Adrenal gland (tissue), 12 donors: Measurements from ENCODE around the gene TGFBR1. TPM values are rescaled to one million over a fixed set of nuclear protein-coding genes. Genes with fewer than 3 reads are reported as not detected.

Experiments used
- DNase-seq, 7 donors: peaks; one replicate each; pipeline ENCODE4 v3.0.0-alpha.2; 2019 to 2020
- H3K27ac ChIP-seq, 5 donors: fragments of 200-600 bp; sonication (generic) in 4 of 5; 1 replicate in 3 of 5; 2 replicates in 2 of 5; pipeline versions ENCODE4 v1.5.1 to v1.8.0; 2016 to 2020; ENCODE audit warnings: mild to moderate bottlenecking in 1 of 5
- H3K27me3 ChIP-seq: fragments of 200-600 bp; 2 replicates; pipeline ENCODE4 v1.8.0; 2021
- H3K36me3 ChIP-seq, 2 donors: fragments of 200-600 bp; replicated peaks in 1 of 2; 1 replicate in 1 of 2; 2 replicates in 1 of 2; pipeline versions ENCODE4 v1.5.1 to v1.8.0; 2018 to 2022
- H3K4me1 ChIP-seq, 2 donors: fragments of 200-600 bp; replicated peaks in 1 of 2; 1 replicate in 1 of 2; 2 replicates in 1 of 2; pipeline versions ENCODE4 v1.5.1 to v1.8.0; 2018 to 2021
- H3K4me3 ChIP-seq, 4 donors: fragments of 200-600 bp; sonication (generic) in 3 of 4; one replicate each; pipeline ENCODE4 v1.5.1; 2016 to 2018
- H3K9me3 ChIP-seq, 3 donors: fragments of 200-600 bp; sonication (generic) in 1 of 3; replicated peaks in 1 of 3; 1 replicate in 2 of 3; 2 replicates in 1 of 3; pipeline versions ENCODE4 v1.5.1 to v1.8.0; 2016 to 2021
- CTCF ChIP-seq, 6 experiments: fragments of 450-650 bp in 4 of 6; fragments of 200-600 bp in 2 of 6; sonication (generic) in 1 of 6; IDR thresholded peaks; 1 replicate in 5 of 6; 2 replicates in 1 of 6; pipeline versions ENCODE4 v1.5.1 to v1.8.0; 2016 to 2021; ENCODE audit warnings: antibody characterized with exemption in 6 of 6, mild to moderate bottlenecking in 2 of 6, moderate library complexity in 1 of 6
- POLR2A ChIP-seq, 2 donors: fragments of 450-650 bp; IDR thresholded peaks; one replicate each; pipeline ENCODE4 v1.6.1; 2017; ENCODE audit warnings: antibody characterized with exemption in 2 of 2, mild to moderate bottlenecking in 2 of 2, moderate library complexity in 1 of 2
- WGBS, 4 donors: extraction: QIAGEN DNeasy Blood & Tissue Kit in 2 of 4; methylation state at CpG; one replicate each; pipeline versions ENCODE4 v1.1.5 to v1.1.7; 2013 to 2017; 5-methylcytosine and 5-hydroxymethylcytosine counted together
- intact Hi-C, 2 donors: fragments of 100-400 bp; cut with DNase I; formaldehyde crosslinking; loops; one replicate each; pipeline versions ENCODE4 v1.14.1 to v1.15.0; 2022 to 2023
- polyA plus RNA-seq, 3 donors: library from polyadenylated mRNA; stranded (reverse); fragments of 200-250 nt in 2 of 3; fragments of 350-450 nt in 1 of 3; fragmentation: Illumina TruSeq in 1 of 3; extraction: RNeasy Lipid Tissue Mini Kit (QIAGEN cat#74804) in 1 of 3; gene quantifications; one replicate each; pipeline ENCODE4 v1.2.3, GENCODE V29; 2013 to 2014
- total RNA-seq, 9 donors: library from RNA; depleted of rRNA in 4 of 9; stranded (reverse); fragments of >200 nt in 4 of 9; fragments of 120-200 nt in 1 of 9; fragmentation: NEBNext Ultra II Directional in 1 of 9; extraction: Animal tissue kit (Norgen Biotek cat#: 25700) in 1 of 9; gene quantifications; one replicate each; pipeline versions ENCODE4 v1.1.0 to v1.2.4, GENCODE V29; 2013 to 2023
- donor health status: healthy with polysubstance abuse.
- donor health status: Bipolar disorder and iron deficiency.
- donor health status: DM: yes; HTN: yes; CAD: no.
- donor health status: DM: no; HTN: no; CAD: no.
- donor health status: DM: no; HTN: no; CAD: no.
- donor health status: DM: yes; HTN: yes; CAD: no.

TGFBR1 gene
- total and polyA plus RNA-seq, 12 donors: 5.5 to 38.5 (median 25.4) TPM

GRCh38 chr9:99116003-99116411, 11.1 kb downstream of the TGFBR1 start:
- no peak for DNase-seq
- 66 to 97% (median 80%) methylated on average over 3 of the region's 3 CpGs for WGBS, 4 donors
- intact Hi-C loops: no loop called here
- Histone ChIP-seq H3K4me3 (no peak overlapping the region), H3K9me3 (no peaks in the 10 kb centered on the region), H3K27ac (no peak overlapping the region), H3K27me3 (no peaks in the 10 kb centered on the region), H3K36me3 (no peaks in the 10 kb centered on the region), H3K4me1 (peaks cover 12 to 26% of the 10 kb centered on the region in 2 donors)
- TF ChIP-seq POLR2A (IDR thresholded peaks at IDR 0.05): no peak
- no peak for TF ChIP-seq CTCF (IDR thresholded peaks at IDR 0.05)

DNA sequence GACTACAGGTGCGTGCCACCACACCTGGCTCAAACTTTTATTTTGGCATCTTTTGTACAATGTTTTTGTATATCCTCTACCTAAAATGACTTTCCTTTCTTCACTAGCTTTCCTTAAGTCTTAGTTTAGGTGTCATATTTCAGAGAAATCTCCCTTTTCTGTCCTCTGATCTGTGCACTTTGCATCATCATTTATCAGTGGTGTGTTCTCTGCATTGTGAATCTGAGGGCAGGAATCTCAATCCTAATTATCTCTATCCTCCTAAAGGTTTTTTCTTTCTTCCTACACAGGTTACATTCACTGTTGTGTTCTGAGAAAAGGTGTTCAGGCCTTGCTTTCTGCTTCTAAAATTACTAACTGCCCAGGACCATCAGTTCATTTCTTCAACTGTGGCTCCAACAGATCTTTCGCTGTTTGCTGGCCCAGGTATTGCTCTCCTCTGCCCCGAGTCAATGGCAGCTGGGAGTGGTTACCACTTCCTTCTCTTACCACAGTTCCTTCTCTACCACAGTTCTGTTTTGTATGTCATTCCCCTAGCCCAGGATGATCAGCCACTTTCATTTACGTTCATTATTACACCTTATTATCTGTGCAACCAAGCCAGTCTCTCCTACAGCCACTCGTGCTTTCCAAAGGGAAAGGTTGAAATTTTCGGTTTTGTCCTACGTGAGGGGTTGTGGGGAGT, 14.0 kb downstream of the TGFBR1 start:
- DNase-seq: no peak
- Histone ChIP-seq H3K9me3 (no peaks in the 10 kb centered on the region), H3K4me3 (no peak overlapping the region), H3K4me1 (peaks cover under 1 to 14% of the 10 kb centered on the region in 2 donors), H3K36me3 (no peaks in the 10 kb centered on the region), H3K27me3 (no peaks in the 10 kb centered on the region), H3K27ac (no peak overlapping the region)
- 78 to 93% (median 82%) methylated on average over 7 of the region's 7 CpGs for WGBS, 4 donors
- intact Hi-C loops: no loop called here
- TF ChIP-seq POLR2A (IDR thresholded peaks at IDR 0.05) (no peak), CTCF (IDR thresholded peaks at IDR 0.05) (no peak)

DNA sequence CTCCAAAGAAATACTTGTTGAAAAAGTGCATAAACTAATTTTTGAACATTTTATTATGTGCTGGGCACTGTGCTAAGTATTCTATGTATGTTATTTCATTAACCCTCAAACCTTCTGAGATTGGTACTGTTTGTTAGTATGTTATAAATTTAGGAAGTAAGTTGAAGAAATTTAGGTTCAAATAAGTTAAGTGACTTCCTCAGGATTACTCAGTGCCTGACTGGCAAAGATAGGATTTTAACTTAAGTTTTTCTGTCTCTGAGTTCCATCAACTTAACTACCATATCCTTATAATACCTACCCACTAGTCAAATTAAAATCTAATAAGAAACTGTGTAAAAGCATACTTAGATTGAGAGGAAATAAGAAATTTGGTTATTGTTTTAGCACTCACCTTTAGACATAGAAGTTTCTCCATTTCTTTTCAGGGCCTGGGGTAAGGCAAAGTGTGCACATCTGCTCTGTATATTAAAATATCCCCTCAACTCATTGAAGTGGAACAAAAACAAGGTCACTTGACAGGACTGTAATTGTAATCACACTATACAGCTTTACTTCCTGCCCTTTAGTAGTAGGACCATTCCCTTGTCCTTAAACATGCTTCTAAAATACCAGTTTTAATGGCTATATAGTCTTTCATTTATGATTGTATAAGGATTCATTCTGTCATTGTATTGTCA, 15.2 kb downstream of the TGFBR1 start:
- no peak for DNase-seq
- Histone ChIP-seq H3K4me3 (no peak overlapping the region), H3K9me3 (no peaks in the 10 kb centered on the region), H3K36me3 (no peaks in the 10 kb centered on the region), H3K4me1 (peaks cover 0 to 12% of the 10 kb centered on the region in 2 donors), H3K27ac (no peak overlapping the region), H3K27me3 (no peaks in the 10 kb centered on the region)
- intact Hi-C loops: no loop called here
- TF ChIP-seq CTCF (IDR thresholded peaks at IDR 0.05) (no peak), POLR2A (IDR thresholded peaks at IDR 0.05) (no peak)

DNA sequence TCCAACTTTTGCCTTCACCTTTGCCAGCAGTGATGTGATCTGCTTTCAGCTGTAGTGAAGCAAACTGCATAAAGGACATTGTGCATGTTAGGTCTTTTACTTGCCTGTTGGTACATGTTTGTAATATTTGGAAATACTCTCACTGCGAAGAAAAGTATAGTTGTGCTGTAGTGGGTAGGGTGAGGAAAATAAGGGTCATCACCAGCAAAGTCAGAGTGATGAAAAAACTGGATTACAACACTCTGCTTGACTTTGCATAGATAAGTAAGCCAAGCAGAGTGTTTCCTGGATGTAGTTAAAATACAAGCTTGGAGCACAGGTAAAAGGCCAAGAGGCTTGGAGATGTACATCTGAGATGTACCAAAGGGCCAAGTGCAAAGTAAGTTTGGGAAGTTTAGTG, 16.7 kb downstream of the TGFBR1 start:
- Histone ChIP-seq H3K4me3 (no peak overlapping the region), H3K36me3 (no peaks in the 10 kb centered on the region), H3K9me3 (no peaks in the 10 kb centered on the region), H3K27me3 (no peaks in the 10 kb centered on the region), H3K27ac (no peak overlapping the region), H3K4me1 (peaks cover 0 to 24% of the 10 kb centered on the region in 2 donors)
- intact Hi-C loops: no loop called here
- 86 to 96% (median 91%) methylated on average over 1 of the region's 1 CpG for WGBS, 4 donors
- TF ChIP-seq POLR2A (IDR thresholded peaks at IDR 0.05) (no peak), CTCF (IDR thresholded peaks at IDR 0.05) (no peak)
- no peak for DNase-seq
